WTC11 (cell line): ENCODE data around the gene PEX16. TPM values are rescaled to one million over a fixed set of nuclear protein-coding genes. Genes with fewer than 3 reads are reported as not detected.
A peak's percentile ranks its signal among the peaks of the same experiment; 100 is the strongest.

Source experiments
- ATAC-seq: fragments of 200-7000 bp; cut with Tn5 transposase; 2 replicates; pipeline ENCODE4 v1.10.0; 2021; ENCODE audit warnings: mild to moderate bottlenecking, moderate library complexity
- CTCF ChIA-PET: fragments of 300-600 bp; sonication (Branson Sonifier 250); formaldehyde crosslinking; loops from one replicate; lab custom pipeline; 2021; ENCODE audit warnings: antibody characterized with exemption; lab: Charles Lee
- POLR2A ChIA-PET: fragments of 350-600 bp; sonication (Branson Sonifier 250); formaldehyde crosslinking; loops from one replicate; lab custom pipeline; 2021; ENCODE audit warnings: antibody characterized with exemption; lab: Charles Lee
- DNase-seq: peaks from one replicate; pipeline ENCODE4 v3.0.0; 2021; ENCODE audit warnings: low spot score
- H3K27ac Mint-ChIP-seq: 2 replicates; pipeline ENCODE4 v1.8.0; 2021; ENCODE audit warnings: mixed read lengths
- H3K27me3 Mint-ChIP-seq: 2 replicates; pipeline ENCODE4 v1.8.0; 2021; ENCODE audit warnings: low read depth, mild to moderate bottlenecking, moderate library complexity, mixed read lengths
- H3K36me3 Mint-ChIP-seq: 2 replicates; pipeline ENCODE4 v1.8.0; 2021; ENCODE audit warnings: mixed read lengths
- H3K4me1 Mint-ChIP-seq: 2 replicates; pipeline ENCODE4 v1.8.0; 2022; ENCODE audit warnings: mixed read lengths
- H3K4me3 Mint-ChIP-seq: 2 replicates; pipeline ENCODE4 v1.8.0; 2021; ENCODE audit warnings: mild to moderate bottlenecking, moderate library complexity, mixed read lengths
- H3K9me3 Mint-ChIP-seq: 2 replicates; pipeline ENCODE4 v1.8.0; 2021; ENCODE audit warnings: mixed read lengths
- ELF4 ChIP-seq: sonication (generic); formaldehyde crosslinking; IDR thresholded peaks from 2 replicates; pipeline ENCODE4 v1.8.1; 2022; ENCODE audit warnings: low read depth, mild to moderate bottlenecking, moderate library complexity, missing genetic modification reagents
- FOXJ3 ChIP-seq: sonication (generic); formaldehyde crosslinking; IDR thresholded peaks from 2 replicates; pipeline ENCODE4 v1.9.0; 2021; ENCODE audit warnings: missing genetic modification reagents, mild to moderate bottlenecking, borderline replicate concordance
- FOXP1 ChIP-seq: sonication (generic); formaldehyde crosslinking; IDR thresholded peaks from 2 replicates; pipeline ENCODE4 v1.8.0; 2022; ENCODE audit warnings: missing genetic modification reagents, mild to moderate bottlenecking, moderate library complexity, borderline replicate concordance
- JUN ChIP-seq: sonication (generic); formaldehyde crosslinking; IDR thresholded peaks from 2 replicates; pipeline ENCODE4 v1.8.0; 2023; ENCODE audit warnings: mild to moderate bottlenecking, missing genetic modification reagents
- KAT7 ChIP-seq: sonication (generic); formaldehyde crosslinking; IDR thresholded peaks from 2 replicates; pipeline ENCODE4 v1.8.1; 2023; ENCODE audit warnings: missing genetic modification reagents, mild to moderate bottlenecking, borderline replicate concordance
- NR1H2 ChIP-seq: sonication (generic); formaldehyde crosslinking; IDR thresholded peaks from 2 replicates; pipeline ENCODE4 v1.9.0; 2021; ENCODE audit warnings: mild to moderate bottlenecking, moderate library complexity, missing genetic modification reagents
- SMAD4 ChIP-seq: sonication (generic); formaldehyde crosslinking; IDR thresholded peaks from 2 replicates; pipeline ENCODE4 v1.8.0; 2022; ENCODE audit warnings: mild to moderate bottlenecking, missing genetic modification reagents
- SP1 ChIP-seq: sonication (generic); formaldehyde crosslinking; conservative IDR thresholded peaks from 2 replicates; pipeline ENCODE4 v1.8.1; 2022; ENCODE audit warnings: missing genetic modification reagents
- TEAD1 ChIP-seq: sonication (generic); formaldehyde crosslinking; IDR thresholded peaks from 2 replicates; pipeline ENCODE4 v1.8.0; 2022; ENCODE audit warnings: mild to moderate bottlenecking, missing genetic modification reagents
- ZNF263 ChIP-seq: sonication (generic); formaldehyde crosslinking; IDR thresholded peaks from 2 replicates; pipeline ENCODE4 v1.8.1; 2022; ENCODE audit warnings: low read depth, mild to moderate bottlenecking, moderate library complexity, missing genetic modification reagents
- ZNF396 ChIP-seq: fragments of 250-450 bp; sonication (Bioruptor Pico); IDR thresholded peaks from 2 replicates; pipeline ENCODE4 v1.8.0; 2021; ENCODE audit warnings: mild to moderate bottlenecking, moderate library complexity, borderline replicate concordance
- total RNA-seq: library from RNA; stranded (reverse); gene quantifications from 3 replicates; pipeline ENCODE4 v1.2.3, GENCODE V29; 2021
- TF ChIP-seq, protein P1 (sequence below): sonication (generic); formaldehyde crosslinking; IDR thresholded peaks from 2 replicates; pipeline ENCODE4 v1.8.0; 2023; ENCODE audit warnings: missing genetic modification reagents, mild to moderate bottlenecking, borderline replicate concordance
- TF ChIP-seq, protein P2 (sequence below): sonication (generic); formaldehyde crosslinking; IDR thresholded peaks from 2 replicates; pipeline ENCODE4 v1.8.1; 2023; ENCODE audit warnings: mild to moderate bottlenecking, moderate library complexity, missing genetic modification reagents
- TF ChIP-seq, protein P3 (sequence below): fragments of 250-450 bp; sonication (Bioruptor Pico); IDR thresholded peaks from 2 replicates; pipeline ENCODE4 v1.9.0; 2021; ENCODE audit warnings: mild to moderate bottlenecking, borderline replicate concordance
- TF ChIP-seq, protein P4 (sequence below): sonication (generic); formaldehyde crosslinking; IDR thresholded peaks from 2 replicates; pipeline ENCODE4 v1.8.0; 2022; ENCODE audit warnings: mild to moderate bottlenecking, missing genetic modification reagents
- TF ChIP-seq, protein P5 (sequence below): sonication (generic); formaldehyde crosslinking; IDR thresholded peaks from 2 replicates; pipeline ENCODE4 v1.8.1; 2023; ENCODE audit warnings: mild to moderate bottlenecking, missing genetic modification reagents
- TF ChIP-seq, protein P6 (sequence below): sonication (generic); formaldehyde crosslinking; IDR thresholded peaks from 2 replicates; pipeline ENCODE4 v1.8.1; 2023; ENCODE audit warnings: mild to moderate bottlenecking, missing genetic modification reagents, moderate library complexity

The PEX16 gene
- total RNA-seq, 1 experiment from 2014 or later: 39.3 TPM

DNA sequence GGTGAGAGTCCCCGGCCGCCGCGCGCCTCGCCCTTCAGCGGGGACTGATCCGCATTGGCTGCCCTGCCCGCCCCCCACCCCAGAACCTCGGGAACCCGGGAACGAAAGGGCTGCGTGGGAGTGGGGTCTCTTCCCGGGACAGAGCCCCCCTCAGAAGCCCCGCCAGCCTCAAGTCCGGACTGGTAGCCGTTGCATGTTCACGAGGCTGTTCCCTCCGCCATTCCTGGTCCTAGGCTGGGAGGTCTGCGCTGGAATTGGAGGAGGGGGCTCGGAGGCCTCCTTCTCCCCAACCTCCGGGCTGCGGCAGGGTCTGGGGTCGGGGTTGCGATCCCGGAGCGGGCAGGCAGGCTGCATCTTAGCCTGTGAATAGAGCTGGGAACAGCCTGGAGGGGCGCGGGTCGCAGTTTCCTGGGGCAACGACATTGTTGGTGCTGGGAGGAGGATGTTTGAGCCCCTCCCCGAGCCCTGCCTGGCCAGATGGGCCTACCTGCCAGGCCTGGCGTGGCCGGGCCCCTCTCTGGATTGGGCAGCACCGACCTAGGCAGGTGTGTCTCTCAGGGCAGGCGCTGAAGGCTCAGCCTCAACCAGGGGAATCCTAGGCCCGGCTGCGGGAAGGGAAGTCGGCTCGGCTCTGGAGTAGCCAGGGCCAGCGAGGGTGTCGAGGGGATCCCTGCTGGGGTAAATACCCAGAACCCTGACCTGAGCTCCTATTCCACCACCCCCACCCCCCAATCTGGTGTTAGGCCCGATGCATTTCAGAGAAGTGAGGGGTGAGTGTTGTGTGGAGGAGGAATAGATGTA, 31.6 kb downstream of the PEX16 start (continued):
- TF ChIP-seq, protein P1, sequence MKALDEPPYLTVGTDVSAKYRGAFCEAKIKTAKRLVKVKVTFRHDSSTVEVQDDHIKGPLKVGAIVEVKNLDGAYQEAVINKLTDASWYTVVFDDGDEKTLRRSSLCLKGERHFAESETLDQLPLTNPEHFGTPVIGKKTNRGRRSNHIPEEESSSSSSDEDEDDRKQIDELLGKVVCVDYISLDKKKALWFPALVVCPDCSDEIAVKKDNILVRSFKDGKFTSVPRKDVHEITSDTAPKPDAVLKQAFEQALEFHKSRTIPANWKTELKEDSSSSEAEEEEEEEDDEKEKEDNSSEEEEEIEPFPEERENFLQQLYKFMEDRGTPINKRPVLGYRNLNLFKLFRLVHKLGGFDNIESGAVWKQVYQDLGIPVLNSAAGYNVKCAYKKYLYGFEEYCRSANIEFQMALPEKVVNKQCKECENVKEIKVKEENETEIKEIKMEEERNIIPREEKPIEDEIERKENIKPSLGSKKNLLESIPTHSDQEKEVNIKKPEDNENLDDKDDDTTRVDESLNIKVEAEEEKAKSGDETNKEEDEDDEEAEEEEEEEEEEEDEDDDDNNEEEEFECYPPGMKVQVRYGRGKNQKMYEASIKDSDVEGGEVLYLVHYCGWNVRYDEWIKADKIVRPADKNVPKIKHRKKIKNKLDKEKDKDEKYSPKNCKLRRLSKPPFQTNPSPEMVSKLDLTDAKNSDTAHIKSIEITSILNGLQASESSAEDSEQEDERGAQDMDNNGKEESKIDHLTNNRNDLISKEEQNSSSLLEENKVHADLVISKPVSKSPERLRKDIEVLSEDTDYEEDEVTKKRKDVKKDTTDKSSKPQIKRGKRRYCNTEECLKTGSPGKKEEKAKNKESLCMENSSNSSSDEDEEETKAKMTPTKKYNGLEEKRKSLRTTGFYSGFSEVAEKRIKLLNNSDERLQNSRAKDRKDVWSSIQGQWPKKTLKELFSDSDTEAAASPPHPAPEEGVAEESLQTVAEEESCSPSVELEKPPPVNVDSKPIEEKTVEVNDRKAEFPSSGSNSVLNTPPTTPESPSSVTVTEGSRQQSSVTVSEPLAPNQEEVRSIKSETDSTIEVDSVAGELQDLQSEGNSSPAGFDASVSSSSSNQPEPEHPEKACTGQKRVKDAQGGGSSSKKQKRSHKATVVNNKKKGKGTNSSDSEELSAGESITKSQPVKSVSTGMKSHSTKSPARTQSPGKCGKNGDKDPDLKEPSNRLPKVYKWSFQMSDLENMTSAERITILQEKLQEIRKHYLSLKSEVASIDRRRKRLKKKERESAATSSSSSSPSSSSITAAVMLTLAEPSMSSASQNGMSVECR (CRISPR knock-in tag): 0 out of 2 replicates have a peak, but pooled peaks have one; percentile 21
- TF ChIP-seq, protein P2, sequence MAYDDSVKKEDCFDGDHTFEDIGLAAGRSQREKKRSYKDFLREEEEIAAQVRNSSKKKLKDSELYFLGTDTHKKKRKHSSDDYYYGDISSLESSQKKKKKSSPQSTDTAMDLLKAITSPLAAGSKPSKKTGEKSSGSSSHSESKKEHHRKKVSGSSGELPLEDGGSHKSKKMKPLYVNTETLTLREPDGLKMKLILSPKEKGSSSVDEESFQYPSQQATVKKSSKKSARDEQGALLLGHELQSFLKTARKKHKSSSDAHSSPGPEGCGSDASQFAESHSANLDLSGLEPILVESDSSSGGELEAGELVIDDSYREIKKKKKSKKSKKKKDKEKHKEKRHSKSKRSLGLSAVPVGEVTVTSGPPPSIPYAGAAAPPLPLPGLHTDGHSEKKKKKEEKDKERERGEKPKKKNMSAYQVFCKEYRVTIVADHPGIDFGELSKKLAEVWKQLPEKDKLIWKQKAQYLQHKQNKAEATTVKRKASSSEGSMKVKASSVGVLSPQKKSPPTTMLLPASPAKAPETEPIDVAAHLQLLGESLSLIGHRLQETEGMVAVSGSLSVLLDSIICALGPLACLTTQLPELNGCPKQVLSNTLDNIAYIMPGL (CRISPR knock-in tag): peak; percentile 68; the same call in 1 of the 2 replicates
- TF ChIP-seq ZNF263: no peak
- TF ChIP-seq, protein P3, sequence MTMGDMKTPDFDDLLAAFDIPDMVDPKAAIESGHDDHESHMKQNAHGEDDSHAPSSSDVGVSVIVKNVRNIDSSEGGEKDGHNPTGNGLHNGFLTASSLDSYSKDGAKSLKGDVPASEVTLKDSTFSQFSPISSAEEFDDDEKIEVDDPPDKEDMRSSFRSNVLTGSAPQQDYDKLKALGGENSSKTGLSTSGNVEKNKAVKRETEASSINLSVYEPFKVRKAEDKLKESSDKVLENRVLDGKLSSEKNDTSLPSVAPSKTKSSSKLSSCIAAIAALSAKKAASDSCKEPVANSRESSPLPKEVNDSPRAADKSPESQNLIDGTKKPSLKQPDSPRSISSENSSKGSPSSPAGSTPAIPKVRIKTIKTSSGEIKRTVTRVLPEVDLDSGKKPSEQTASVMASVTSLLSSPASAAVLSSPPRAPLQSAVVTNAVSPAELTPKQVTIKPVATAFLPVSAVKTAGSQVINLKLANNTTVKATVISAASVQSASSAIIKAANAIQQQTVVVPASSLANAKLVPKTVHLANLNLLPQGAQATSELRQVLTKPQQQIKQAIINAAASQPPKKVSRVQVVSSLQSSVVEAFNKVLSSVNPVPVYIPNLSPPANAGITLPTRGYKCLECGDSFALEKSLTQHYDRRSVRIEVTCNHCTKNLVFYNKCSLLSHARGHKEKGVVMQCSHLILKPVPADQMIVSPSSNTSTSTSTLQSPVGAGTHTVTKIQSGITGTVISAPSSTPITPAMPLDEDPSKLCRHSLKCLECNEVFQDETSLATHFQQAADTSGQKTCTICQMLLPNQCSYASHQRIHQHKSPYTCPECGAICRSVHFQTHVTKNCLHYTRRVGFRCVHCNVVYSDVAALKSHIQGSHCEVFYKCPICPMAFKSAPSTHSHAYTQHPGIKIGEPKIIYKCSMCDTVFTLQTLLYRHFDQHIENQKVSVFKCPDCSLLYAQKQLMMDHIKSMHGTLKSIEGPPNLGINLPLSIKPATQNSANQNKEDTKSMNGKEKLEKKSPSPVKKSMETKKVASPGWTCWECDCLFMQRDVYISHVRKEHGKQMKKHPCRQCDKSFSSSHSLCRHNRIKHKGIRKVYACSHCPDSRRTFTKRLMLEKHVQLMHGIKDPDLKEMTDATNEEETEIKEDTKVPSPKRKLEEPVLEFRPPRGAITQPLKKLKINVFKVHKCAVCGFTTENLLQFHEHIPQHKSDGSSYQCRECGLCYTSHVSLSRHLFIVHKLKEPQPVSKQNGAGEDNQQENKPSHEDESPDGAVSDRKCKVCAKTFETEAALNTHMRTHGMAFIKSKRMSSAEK (CRISPR knock-in tag): no peak
- TF ChIP-seq, protein P4, sequence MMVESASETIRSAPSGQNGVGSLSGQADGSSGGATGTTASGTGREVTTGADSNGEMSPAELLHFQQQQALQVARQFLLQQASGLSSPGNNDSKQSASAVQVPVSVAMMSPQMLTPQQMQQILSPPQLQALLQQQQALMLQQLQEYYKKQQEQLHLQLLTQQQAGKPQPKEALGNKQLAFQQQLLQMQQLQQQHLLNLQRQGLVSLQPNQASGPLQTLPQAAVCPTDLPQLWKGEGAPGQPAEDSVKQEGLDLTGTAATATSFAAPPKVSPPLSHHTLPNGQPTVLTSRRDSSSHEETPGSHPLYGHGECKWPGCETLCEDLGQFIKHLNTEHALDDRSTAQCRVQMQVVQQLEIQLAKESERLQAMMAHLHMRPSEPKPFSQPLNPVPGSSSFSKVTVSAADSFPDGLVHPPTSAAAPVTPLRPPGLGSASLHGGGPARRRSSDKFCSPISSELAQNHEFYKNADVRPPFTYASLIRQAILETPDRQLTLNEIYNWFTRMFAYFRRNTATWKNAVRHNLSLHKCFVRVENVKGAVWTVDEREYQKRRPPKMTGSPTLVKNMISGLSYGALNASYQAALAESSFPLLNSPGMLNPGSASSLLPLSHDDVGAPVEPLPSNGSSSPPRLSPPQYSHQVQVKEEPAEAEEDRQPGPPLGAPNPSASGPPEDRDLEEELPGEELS (CRISPR knock-in tag): no peak
- TF ChIP-seq FOXP1 (CRISPR knock-in tag): 0 out of 2 replicates have a peak, but pooled peaks have one; percentile 11
- TF ChIP-seq TEAD1 (CRISPR knock-in tag): no peak
- TF ChIP-seq NR1H2 (CRISPR knock-in tag): no peak
- TF ChIP-seq, all 79 proteins: peak for 7

DNA sequence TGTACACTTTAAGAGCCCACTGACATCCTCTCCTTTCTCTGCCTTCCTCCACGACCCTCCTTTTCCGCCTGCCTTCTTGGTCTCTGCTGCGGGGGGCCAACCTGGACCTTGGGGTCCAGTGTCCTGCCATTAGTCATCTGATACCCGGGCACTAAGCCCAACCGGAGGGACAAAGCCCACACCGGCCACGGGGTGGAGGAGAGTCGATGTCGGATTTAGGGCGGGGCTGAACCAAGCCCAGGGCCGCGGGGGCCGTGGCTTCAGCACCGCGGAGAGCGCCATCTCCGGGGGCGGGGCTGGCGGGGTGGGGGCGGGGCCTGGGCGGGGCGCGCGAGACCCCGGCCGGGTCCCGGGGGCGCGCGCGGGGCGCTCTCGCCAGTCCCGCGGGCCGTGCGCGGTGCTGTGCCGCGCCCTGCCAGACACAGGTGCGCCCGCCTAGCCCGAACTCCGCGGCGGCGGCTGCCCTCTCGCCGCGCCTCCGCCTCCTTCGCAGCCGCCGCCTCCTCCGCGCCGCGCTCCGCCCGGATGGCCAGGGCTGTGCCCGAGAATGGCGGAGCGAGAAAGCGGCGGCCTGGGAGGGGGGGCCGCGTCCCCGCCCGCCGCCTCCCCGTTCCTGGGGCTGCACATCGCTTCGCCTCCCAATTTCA, 32.3 kb downstream of the PEX16 start, which contains the start of gene MAPK8IP1:
TSS of gene MAPK8IP1 (plus strand) at position 378 of the 647 bp plus-strand sequence. CDS start at position 548, 170 bp downstream.
- peak within 1 kb of the TSS; percentile 70 for H3K4me3 Mint-ChIP-seq
- no peaks in the 10 kb centered on the region for H3K4me1 Mint-ChIP-seq
- H3K36me3 Mint-ChIP-seq: 0 out of 2 replicates have a peak, but pooled peaks cover 3% of the 10 kb centered on the region
- POLR2A ChIA-PET: interaction anchor here (1.3 kb wide), 1 partner anchor 11 kb away, joined by 3 read pairs; no protein-coding TSS in a partner anchor
- CTCF ChIA-PET: interaction anchor here (2.7 kb wide), 1 partner anchor 13 kb away, joined by 13 read pairs; no protein-coding TSS in a partner anchor
- ATAC-seq: peak; percentile 80
- no peaks in the 10 kb centered on the region for H3K9me3 Mint-ChIP-seq
- peaks cover 7% of the 10 kb centered on the region; the same call in 1 of the 2 replicates for H3K27me3 Mint-ChIP-seq
- no peak within 1 kb of the TSS for H3K27ac Mint-ChIP-seq
- peak; percentile 76 for DNase-seq
- TF ChIP-seq SP1: peak; percentile 63
- TF ChIP-seq, protein P5, sequence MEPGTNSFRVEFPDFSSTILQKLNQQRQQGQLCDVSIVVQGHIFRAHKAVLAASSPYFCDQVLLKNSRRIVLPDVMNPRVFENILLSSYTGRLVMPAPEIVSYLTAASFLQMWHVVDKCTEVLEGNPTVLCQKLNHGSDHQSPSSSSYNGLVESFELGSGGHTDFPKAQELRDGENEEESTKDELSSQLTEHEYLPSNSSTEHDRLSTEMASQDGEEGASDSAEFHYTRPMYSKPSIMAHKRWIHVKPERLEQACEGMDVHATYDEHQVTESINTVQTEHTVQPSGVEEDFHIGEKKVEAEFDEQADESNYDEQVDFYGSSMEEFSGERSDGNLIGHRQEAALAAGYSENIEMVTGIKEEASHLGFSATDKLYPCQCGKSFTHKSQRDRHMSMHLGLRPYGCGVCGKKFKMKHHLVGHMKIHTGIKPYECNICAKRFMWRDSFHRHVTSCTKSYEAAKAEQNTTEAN (CRISPR knock-in tag): no peak
- TF ChIP-seq, protein P6, sequence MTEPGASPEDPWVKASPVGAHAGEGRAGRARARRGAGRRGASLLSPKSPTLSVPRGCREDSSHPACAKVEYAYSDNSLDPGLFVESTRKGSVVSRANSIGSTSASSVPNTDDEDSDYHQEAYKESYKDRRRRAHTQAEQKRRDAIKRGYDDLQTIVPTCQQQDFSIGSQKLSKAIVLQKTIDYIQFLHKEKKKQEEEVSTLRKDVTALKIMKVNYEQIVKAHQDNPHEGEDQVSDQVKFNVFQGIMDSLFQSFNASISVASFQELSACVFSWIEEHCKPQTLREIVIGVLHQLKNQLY (CRISPR knock-in tag): no peak
- no peak for TF ChIP-seq ELF4 (CRISPR knock-in tag)
- no peak for TF ChIP-seq FOXJ3 (CRISPR knock-in tag)
- TF ChIP-seq JUN (CRISPR knock-in tag): no peak
- TF ChIP-seq SMAD4 (CRISPR knock-in tag): no peak
- TF ChIP-seq ZNF396 (CRISPR knock-in tag): no peak
- TF ChIP-seq KAT7: peak; percentile 73; the same call in 1 of the 2 replicates
